CD14-positive monocyte (primary cell): ENCODE measurements around the gene HLA-DOA. TPM values are rescaled to one million over a fixed set of nuclear protein-coding genes. Genes with fewer than 3 reads are reported as not detected.

Source experiments
- DNase-seq, 3 donors: peaks; one replicate each; pipeline ENCODE4 v3.0.0-alpha.2; 2011 to 2022
- H2AFZ ChIP-seq: 2 replicates; pipeline ENCODE4 v1.6.0; 2012; ENCODE audit warnings: mild to moderate bottlenecking, low read depth, low read length, inconsistent platforms; ENCODE audit not compliant: insufficient read depth, poor library complexity, severe bottlenecking
- H3K27ac ChIP-seq, 2 donors: 1 replicate in 1 of 2; 2 replicates in 1 of 2; pipeline ENCODE4 v1.5.1; 2012 to 2013; ENCODE audit warnings: low read length in 2 of 2, control low read depth in 1 of 2, inconsistent platforms in 1 of 2, low read depth in 1 of 2, mild to moderate bottlenecking in 1 of 2
- H3K27me3 ChIP-seq, 2 donors: one replicate each; pipeline versions ENCODE4 v1.6.0 to v1.6.1; 2011 to 2013; ENCODE audit warnings: low read length in 2 of 2; ENCODE audit not compliant: control insufficient read depth in 2 of 2, insufficient read depth in 2 of 2
- H3K36me3 ChIP-seq, 2 donors: replicated peaks in 1 of 2; 1 replicate in 1 of 2; 2 replicates in 1 of 2; pipeline versions ENCODE4 v1.5.1 to v1.6.1; 2012 to 2013; ENCODE audit warnings: low read length in 2 of 2, control low read depth in 1 of 2, inconsistent platforms in 1 of 2, mild to moderate bottlenecking in 1 of 2; ENCODE audit not compliant: insufficient read depth in 2 of 2, control insufficient read depth in 1 of 2
- H3K4me1 ChIP-seq, 2 donors: 1 replicate in 1 of 2; 2 replicates in 1 of 2; pipeline versions ENCODE4 v1.5.1 to v1.6.1; 2012 to 2013; ENCODE audit warnings: low read length in 2 of 2, control low read depth in 1 of 2, inconsistent platforms in 1 of 2, mild to moderate bottlenecking in 1 of 2, moderate library complexity in 1 of 2; ENCODE audit not compliant: insufficient read depth in 2 of 2, control insufficient read depth in 1 of 2
- H3K4me2 ChIP-seq: replicated peaks from 2 replicates; pipeline ENCODE3; 2012; ENCODE audit warnings: low read length, moderate library complexity, mild to moderate bottlenecking; ENCODE audit not compliant: poor library complexity, severe bottlenecking; ENCODE audit errors: extremely low read depth
- H3K4me3 ChIP-seq, 3 experiments: fragments of 200-600 bp in 1 of 3; sonication (generic) in 1 of 3; replicated peaks in 1 of 3; 1 replicate in 2 of 3; 2 replicates in 1 of 3; pipeline ENCODE4 v1.5.1; 2011 to 2013; ENCODE audit warnings: low read length in 3 of 3, mild to moderate bottlenecking in 3 of 3, control low read depth in 2 of 3, low read depth in 2 of 3, inconsistent platforms in 1 of 3, moderate library complexity in 1 of 3
- H3K79me2 ChIP-seq: 2 replicates; pipeline ENCODE4 v1.6.0; 2012; ENCODE audit warnings: mild to moderate bottlenecking, control low read depth, inconsistent platforms, low read length, moderate library complexity; ENCODE audit not compliant: insufficient read depth
- H3K9ac ChIP-seq: 2 replicates; pipeline ENCODE4 v1.6.0; 2017; ENCODE audit warnings: low read length, mild to moderate bottlenecking; ENCODE audit not compliant: insufficient read depth, poor library complexity, severe bottlenecking
- H3K9me3 ChIP-seq, 2 donors: replicated peaks in 1 of 2; 1 replicate in 1 of 2; 2 replicates in 1 of 2; pipeline versions ENCODE4 v1.5.1 to v1.6.1; 2012 to 2013; ENCODE audit warnings: low read length in 2 of 2, control low read depth in 1 of 2; ENCODE audit not compliant: control insufficient read depth in 1 of 2, insufficient read depth in 1 of 2
- H4K20me1 ChIP-seq: 2 replicates; pipeline ENCODE4 v1.6.0; 2012; ENCODE audit warnings: mild to moderate bottlenecking, low read length, control low read depth, moderate library complexity; ENCODE audit not compliant: insufficient read depth
- H3K27ac Mint-ChIP-seq, 7 donors: one replicate each; pipeline ENCODE4 v1.8.0; 2020; ENCODE audit warnings: mild to moderate bottlenecking in 7 of 7, mixed read lengths in 7 of 7, moderate library complexity in 6 of 7, inconsistent platforms in 2 of 7
- H3K27me3 Mint-ChIP-seq, 3 donors: one replicate each; pipeline ENCODE4 v1.8.0; 2021 to 2022; ENCODE audit warnings: low read depth in 3 of 3, mild to moderate bottlenecking in 3 of 3, mixed read lengths in 3 of 3, moderate library complexity in 3 of 3, inconsistent platforms in 1 of 3
- H3K36me3 Mint-ChIP-seq, 2 donors: one replicate each; pipeline ENCODE4 v1.8.0; 2020; ENCODE audit warnings: mixed read lengths in 2 of 2, inconsistent platforms in 1 of 2, mild to moderate bottlenecking in 1 of 2
- H3K4me1 Mint-ChIP-seq: one replicate; pipeline ENCODE4 v1.8.0; 2020; ENCODE audit warnings: mild to moderate bottlenecking, mixed read lengths
- H3K4me3 Mint-ChIP-seq, 2 donors: one replicate each; pipeline ENCODE4 v1.8.0; 2020; ENCODE audit warnings: mild to moderate bottlenecking in 2 of 2, mixed read lengths in 2 of 2, moderate library complexity in 1 of 2
- H3K9me3 Mint-ChIP-seq, 7 donors: one replicate each; pipeline ENCODE4 v1.8.0; 2020 to 2022; ENCODE audit warnings: mixed read lengths in 7 of 7, mild to moderate bottlenecking in 6 of 7, moderate library complexity in 6 of 7, inconsistent platforms in 2 of 7
- WGBS: methylation state at CpG from one replicate; pipeline ENCODE4 v1.1.5; 2013; ENCODE audit warnings: missing lambda C conversion rate; ENCODE audit not compliant: insufficient coverage; 5-methylcytosine and 5-hydroxymethylcytosine counted together
- intact Hi-C, 2 donors: fragments of 100-400 bp; cut with micrococcal nuclease; formaldehyde crosslinking; loops; one replicate each; pipeline versions ENCODE4 v1.15.0 to v1.15.1; 2023
- polyA plus RNA-seq, 3 donors: library from polyadenylated mRNA; depleted of rRNA in 1 of 3; unstranded in 2 of 3; stranded (reverse) in 1 of 3; fragments of 300-500 nt in 2 of 3; fragments of >200 nt in 1 of 3; fragmentation: Illumina TruSeq in 2 of 3; gene quantifications; 1 replicate in 2 of 3; 2 replicates in 1 of 3; pipeline ENCODE4 v1.2.3, GENCODE V29; 2012 to 2021
- TF ChIP-seq, protein P1 (sequence below): fragments of 200-600 bp; IDR thresholded peaks from one replicate; pipeline ENCODE4 v1.8.0; 2022; ENCODE audit warnings: antibody characterized with exemption, mild to moderate bottlenecking

Gene HLA-DOA
- polyA plus RNA-seq, 3 donors: 2.8 to 15.4 (median 9.1) TPM

DNA sequence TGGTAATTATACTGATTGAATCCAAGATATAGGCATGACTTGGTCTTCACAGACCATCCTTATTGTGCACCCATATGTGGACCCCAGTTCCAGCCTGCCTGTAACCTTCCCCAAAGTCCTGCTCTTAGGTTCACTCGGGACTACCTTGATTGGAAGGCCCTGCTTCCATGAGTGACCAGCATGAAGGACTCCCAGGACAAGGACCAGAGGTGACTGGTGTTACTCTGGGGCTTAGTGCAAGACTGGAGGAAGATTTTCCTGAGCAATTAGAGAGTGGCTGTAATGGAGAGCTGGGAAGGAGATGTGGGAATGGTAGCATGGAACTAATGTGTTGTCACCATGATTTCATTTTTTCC, 25.9 kb downstream of the HLA-DOA start:
- Histone ChIP-seq H2AFZ (no peak overlapping the region), H3K4me3 (no peak overlapping the region), H4K20me1 (peaks cover 63% of the 10 kb centered on the region), H3K27ac (peak overlapping the region in 1 of 2 donors; percentile 20), H3K27me3 (no peaks in the 10 kb centered on the region), H3K79me2 (peaks cover 10% of the 10 kb centered on the region), H3K9ac (no peak overlapping the region), H3K4me2 (no peak overlapping the region), H3K4me1 (peaks cover 0 to under 1% of the 10 kb centered on the region in 2 donors), H3K9me3 (no peaks in the 10 kb centered on the region), H3K36me3 (peaks cover 36 to 46% of the 10 kb centered on the region in 2 donors)
- 100% methylated on average over 1 of the region's 1 CpG for WGBS
- Mint-ChIP-seq H3K27me3 (peaks cover 0 to 2% (median 0%) of the 10 kb centered on the region in 3 donors), H3K9me3 (no peaks in the 10 kb centered on the region), H3K36me3 (peaks cover 35 to 49% of the 10 kb centered on the region in 2 donors), H3K27ac (peak overlapping the region in 4 of 7 donors; percentile 22 to 87 (median 54)), H3K4me1 (peaks cover 26% of the 10 kb centered on the region), H3K4me3 (no peak overlapping the region)
- TF ChIP-seq, protein P1, sequence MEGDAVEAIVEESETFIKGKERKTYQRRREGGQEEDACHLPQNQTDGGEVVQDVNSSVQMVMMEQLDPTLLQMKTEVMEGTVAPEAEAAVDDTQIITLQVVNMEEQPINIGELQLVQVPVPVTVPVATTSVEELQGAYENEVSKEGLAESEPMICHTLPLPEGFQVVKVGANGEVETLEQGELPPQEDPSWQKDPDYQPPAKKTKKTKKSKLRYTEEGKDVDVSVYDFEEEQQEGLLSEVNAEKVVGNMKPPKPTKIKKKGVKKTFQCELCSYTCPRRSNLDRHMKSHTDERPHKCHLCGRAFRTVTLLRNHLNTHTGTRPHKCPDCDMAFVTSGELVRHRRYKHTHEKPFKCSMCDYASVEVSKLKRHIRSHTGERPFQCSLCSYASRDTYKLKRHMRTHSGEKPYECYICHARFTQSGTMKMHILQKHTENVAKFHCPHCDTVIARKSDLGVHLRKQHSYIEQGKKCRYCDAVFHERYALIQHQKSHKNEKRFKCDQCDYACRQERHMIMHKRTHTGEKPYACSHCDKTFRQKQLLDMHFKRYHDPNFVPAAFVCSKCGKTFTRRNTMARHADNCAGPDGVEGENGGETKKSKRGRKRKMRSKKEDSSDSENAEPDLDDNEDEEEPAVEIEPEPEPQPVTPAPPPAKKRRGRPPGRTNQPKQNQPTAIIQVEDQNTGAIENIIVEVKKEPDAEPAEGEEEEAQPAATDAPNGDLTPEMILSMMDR: no peak
- intact Hi-C loops: no loop called here
- DNase-seq: no peak

DNA sequence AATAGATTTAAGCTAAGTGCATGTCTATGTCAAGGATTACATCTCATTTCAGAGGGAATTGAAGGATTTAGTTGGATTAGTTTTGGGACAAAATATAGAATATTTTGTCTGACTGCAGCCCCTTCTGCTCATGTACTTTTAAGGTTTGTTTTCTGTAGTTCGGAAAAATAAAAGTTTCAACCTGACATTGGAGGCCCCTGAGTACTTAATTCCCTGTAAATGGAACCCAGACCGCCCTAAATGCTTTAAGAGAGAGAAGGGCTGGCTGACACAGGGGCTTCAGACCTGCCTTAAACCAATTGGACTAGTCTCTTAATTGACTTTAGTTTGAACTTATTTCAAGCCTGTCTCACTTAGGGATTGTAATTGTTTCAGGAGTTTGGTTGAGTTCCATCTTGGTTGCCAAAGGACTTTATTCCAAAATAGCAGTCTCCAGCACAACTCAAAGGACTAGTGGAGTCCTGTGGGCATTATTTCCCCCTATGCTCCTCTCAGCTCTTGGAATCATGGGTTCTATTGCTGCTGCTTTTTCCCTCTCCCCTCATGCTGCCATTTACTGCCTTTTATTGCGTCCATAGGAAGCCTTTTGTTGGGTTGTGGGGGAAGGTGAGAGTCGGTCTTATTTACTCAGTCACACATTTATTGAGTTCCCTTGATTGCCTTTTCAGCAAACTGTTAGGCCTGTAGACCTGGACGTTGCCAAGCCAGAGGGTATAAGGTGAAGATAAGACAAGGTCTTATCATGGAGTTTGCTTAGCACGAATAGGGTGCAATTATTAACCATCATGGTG, 26.5 kb downstream of the HLA-DOA start:
- H3K36me3 ChIP-seq: peaks cover 42 to 52% of the 10 kb centered on the region in 2 donors
- H3K27ac Mint-ChIP-seq: peak overlapping the region in 4 of 7 donors; percentile 31 to 77 (median 76)
- no peak overlapping the region for H3K4me3 ChIP-seq
- H3K4me2 ChIP-seq: no peak overlapping the region
- H3K9me3 ChIP-seq: no peaks in the 10 kb centered on the region
- peaks cover 69% of the 10 kb centered on the region for H4K20me1 ChIP-seq
- TF ChIP-seq, protein P1: no peak
- peaks cover 41 to 55% of the 10 kb centered on the region in 2 donors for H3K36me3 Mint-ChIP-seq
- no peaks in the 10 kb centered on the region for H3K27me3 ChIP-seq
- H2AFZ ChIP-seq: no peak overlapping the region
- peaks cover 26% of the 10 kb centered on the region for H3K4me1 Mint-ChIP-seq
- peaks cover 16% of the 10 kb centered on the region for H3K79me2 ChIP-seq
- H3K4me3 Mint-ChIP-seq: no peak overlapping the region
- no peaks in the 10 kb centered on the region for H3K9me3 Mint-ChIP-seq
- WGBS: 100% methylated on average over 1 of the region's 6 CpGs
- H3K27me3 Mint-ChIP-seq: peaks cover 0 to 2% (median 0%) of the 10 kb centered on the region in 3 donors
- intact Hi-C loops: no loop called here
- H3K9ac ChIP-seq: no peak overlapping the region
- peak overlapping the region in 1 of 2 donors; percentile 20 for H3K27ac ChIP-seq
- peaks cover 0 to 6% of the 10 kb centered on the region in 2 donors for H3K4me1 ChIP-seq
- no peak for DNase-seq
